HEK293 (cell line): ENCODE results near the gene FLCN.

Experiments
- CTCF ChIA-PET: fragments of 350-600 bp; formaldehyde crosslinking; extraction: SDS; loops from one replicate; lab custom pipeline; 2021; ENCODE audit warnings: antibody characterized with exemption; lab: Yijun Ruan, JAX
- POLR2A ChIA-PET: fragments of 300-600 bp; formaldehyde crosslinking; extraction: SDS; loops from one replicate; lab custom pipeline; 2020; ENCODE audit warnings: antibody characterized with exemption, inconsistent platforms; lab: Yijun Ruan, JAX
- H3K27ac ChIP-seq: fragments of 200-500 bp; sonication (Bioruptor generic); 2 replicates; pipeline ENCODE4 v1.5.1; 2014; ENCODE audit warnings: low read depth, low read length, control low read depth, inconsistent platforms; ENCODE audit errors: extremely low read depth
- H3K36me3 ChIP-seq, 2 experiments: fragments of 200-500 bp in 1 of 2; sonication (Bioruptor generic) in 1 of 2; 1 replicate in 1 of 2; 2 replicates in 1 of 2; pipeline ENCODE4 v1.5.1; 2014 to 2017; ENCODE audit warnings: inconsistent platforms in 2 of 2, low read length in 2 of 2; ENCODE audit not compliant: control insufficient read depth in 2 of 2, insufficient read depth in 1 of 2
- H3K4me1 ChIP-seq: fragments of 200-500 bp; sonication (Bioruptor generic); 2 replicates; pipeline ENCODE4 v1.5.1; 2014; ENCODE audit warnings: mild to moderate bottlenecking, low read length, inconsistent platforms; ENCODE audit not compliant: control insufficient read depth, insufficient read depth
- H3K4me3 ChIP-seq: 2 replicates; pipeline ENCODE4 v1.5.1; 2011; ENCODE audit warnings: low read depth, mild to moderate bottlenecking, control low read depth, low read length, moderate library complexity
- H3K9me3 ChIP-seq: fragments of 200-500 bp; sonication (Bioruptor generic); 2 replicates; pipeline ENCODE4 v1.5.1; 2014; ENCODE audit warnings: low read depth, low read length, inconsistent platforms; ENCODE audit not compliant: control insufficient read depth, insufficient read depth
- BCL6B ChIP-seq: fragments of 450-650 bp; formaldehyde crosslinking; IDR thresholded peaks from 2 replicates; pipeline ENCODE4 v1.5.1; 2017; ENCODE audit warnings: missing biosample characterization, missing genetic modification characterization
- GLI2 ChIP-seq: fragments of 450-650 bp; formaldehyde crosslinking; IDR thresholded peaks from 2 replicates; pipeline ENCODE4; 2017; ENCODE audit warnings: missing biosample characterization, missing genetic modification characterization, low read depth, borderline replicate concordance
- WT1 ChIP-seq: fragments of 450-650 bp; formaldehyde crosslinking; IDR thresholded peaks from 2 replicates; pipeline ENCODE4 v1.5.1; 2016; ENCODE audit warnings: missing biosample characterization, missing genetic modification characterization
- ZBTB20 ChIP-seq: fragments of 450-650 bp; formaldehyde crosslinking; IDR thresholded peaks from 2 replicates; pipeline ENCODE4 v1.5.1; 2016; ENCODE audit warnings: missing biosample characterization, missing genetic modification characterization
- ZBTB21 ChIP-seq: fragments of 450-650 bp; formaldehyde crosslinking; IDR thresholded peaks from 2 replicates; pipeline ENCODE4 v1.5.1; 2017; ENCODE audit warnings: missing biosample characterization, missing genetic modification characterization
- ZBTB26 ChIP-seq: fragments of 450-650 bp; formaldehyde crosslinking; optimal IDR thresholded peaks from 2 replicates; pipeline ENCODE3; 2016; ENCODE audit warnings: missing biosample characterization, mild to moderate bottlenecking, missing genetic modification characterization
- ZBTB49 ChIP-seq: fragments of 450-650 bp; formaldehyde crosslinking; IDR thresholded peaks from 2 replicates; pipeline ENCODE4 v1.5.1; 2016; ENCODE audit warnings: missing biosample characterization, missing genetic modification characterization, low read depth
- ZFHX2 ChIP-seq: fragments of 450-650 bp; formaldehyde crosslinking; conservative IDR thresholded peaks from 2 replicates; pipeline ENCODE4 v1.5.1; 2016; ENCODE audit warnings: missing biosample characterization, missing genetic modification characterization
- ZNF112 ChIP-seq: fragments of 450-650 bp; formaldehyde crosslinking; IDR thresholded peaks from 2 replicates; pipeline ENCODE4 v1.5.0; 2017; ENCODE audit warnings: missing biosample characterization, missing genetic modification characterization
- ZNF132 ChIP-seq: fragments of 450-650 bp; formaldehyde crosslinking; IDR thresholded peaks from 2 replicates; pipeline ENCODE4 v1.5.1; 2017; ENCODE audit warnings: missing biosample characterization, missing genetic modification characterization, borderline replicate concordance
- ZNF48 ChIP-seq: fragments of 450-650 bp; formaldehyde crosslinking; IDR thresholded peaks from 2 replicates; pipeline ENCODE4 v1.5.1; 2016; ENCODE audit warnings: missing biosample characterization, missing genetic modification characterization
- ZNF510 ChIP-seq: fragments of 450-650 bp; formaldehyde crosslinking; IDR thresholded peaks from 2 replicates; pipeline ENCODE4 v1.5.1; 2018; ENCODE audit warnings: mild to moderate bottlenecking, missing genetic modification characterization, missing biosample characterization; ENCODE audit not compliant: insufficient replicate concordance
- ZNF544 ChIP-seq: fragments of 450-650 bp; formaldehyde crosslinking; IDR thresholded peaks from 2 replicates; pipeline ENCODE4 v1.5.0; 2017; ENCODE audit warnings: missing biosample characterization, missing genetic modification characterization
- ZNF555 ChIP-seq: fragments of 450-650 bp; formaldehyde crosslinking; conservative IDR thresholded peaks from 2 replicates; pipeline ENCODE4 v1.5.1; 2017; ENCODE audit warnings: missing biosample characterization, mild to moderate bottlenecking, missing genetic modification characterization, inconsistent platforms
- ZNF670 ChIP-seq: fragments of 450-650 bp; formaldehyde crosslinking; IDR thresholded peaks from 2 replicates; pipeline ENCODE4 v1.5.1; 2016; ENCODE audit warnings: missing biosample characterization, missing genetic modification characterization, low read depth
- ZNF677 ChIP-seq: fragments of 450-650 bp; IDR thresholded peaks from 2 replicates; pipeline ENCODE4 v1.5.0; 2018; ENCODE audit warnings: missing biosample characterization, mild to moderate bottlenecking, missing genetic modification characterization, moderate library complexity
- ZNF707 ChIP-seq: fragments of 450-650 bp; formaldehyde crosslinking; IDR thresholded peaks from 2 replicates; pipeline ENCODE4 v1.5.1; 2016; ENCODE audit warnings: missing biosample characterization, missing genetic modification characterization
- ZNF776 ChIP-seq: fragments of 450-650 bp; formaldehyde crosslinking; IDR thresholded peaks from 2 replicates; pipeline ENCODE4 v1.5.0; 2017; ENCODE audit warnings: missing biosample characterization, missing genetic modification characterization, borderline replicate concordance
- ZNF792 ChIP-seq: fragments of 450-650 bp; formaldehyde crosslinking; IDR thresholded peaks from 2 replicates; pipeline ENCODE4 v1.5.1; 2016; ENCODE audit warnings: missing biosample characterization, missing genetic modification characterization

FLCN gene

GRCh38 chr17:17177176-17177575 lies 59.8 kb downstream of the FLCN start:
- Histone ChIP-seq H3K36me3 (peaks cover 17 to 98% of the 10 kb centered on the region in 2 experiments), H3K4me3 (no peak overlapping the region), H3K27ac (no peak overlapping the region), H3K4me1 (no peaks in the 10 kb centered on the region), H3K9me3 (no peaks in the 10 kb centered on the region)
- ChIA-PET CTCF (interaction anchor here (0.6 kb wide), 1 partner anchor 18 kb away, joined by 3 read pairs; no protein-coding TSS in a partner anchor), POLR2A (no interaction called here)
- TF ChIP-seq ZBTB20 (no peak), ZBTB49 (tag by site-specific recombination) (no peak), ZNF112 (tag by site-specific recombination) (no peak), ZNF707 (tag by site-specific recombination) (no peak), ZNF677 (tag by site-specific recombination) (no peak), BCL6B (tag by site-specific recombination) (no peak), ZNF510 (tag by site-specific recombination) (no peak), ZBTB21 (tag by site-specific recombination) (no peak), ZFHX2 (tag by site-specific recombination) (no peak), ZNF792 (tag by site-specific recombination) (no peak), ZBTB26 (tag by site-specific recombination) (no peak), ZNF555 (no peak), WT1 (tag by site-specific recombination) (no peak), ZNF544 (tag by site-specific recombination) (no peak)

- TF ChIP-seq ZNF776 (tag by site-specific recombination) (no peak), ZNF132 (tag by site-specific recombination) (no peak), ZNF48 (tag by site-specific recombination) (no peak), ZNF670 (tag by site-specific recombination) (no peak), GLI2 (tag by site-specific recombination) (no peak)
- TF ChIP-seq, all 188 proteins: peak for 0
- Histone ChIP-seq H3K9me3 (no peaks in the 10 kb centered on the region), H3K36me3 (peaks cover 17 to 98% of the 10 kb centered on the region in 2 experiments), H3K4me1 (no peaks in the 10 kb centered on the region), H3K4me3 (no peak overlapping the region), H3K27ac (no peak overlapping the region)
- POLR2A ChIA-PET = no interaction called here
- CTCF ChIA-PET = no interaction called here
Measured at GRCh38 chr17:17176341-17176740, 60.6 kb downstream of the FLCN start.
